PC-3 (cell line): Measurements from ENCODE around the gene CRADD.

Experiments used
- CTCF ChIP-seq: fragments of 300-600 bp; sonication (generic); conservative IDR thresholded peaks from 2 replicates; pipeline ENCODE4 v1.5.1; 2017; ENCODE audit warnings: antibody characterized with exemption, low read depth, mild to moderate bottlenecking, low read length
- EZH2 ChIP-seq: fragments of 300-600 bp; sonication (generic); IDR thresholded peaks from one replicate; pipeline ENCODE4 v1.6.1; 2017; ENCODE audit warnings: antibody characterized with exemption, mild to moderate bottlenecking, low read length; ENCODE audit not compliant: unreplicated experiment
- EZH2phosphoT487 ChIP-seq: fragments of 300-600 bp; sonication (generic); IDR thresholded peaks from 2 replicates; pipeline ENCODE4 v1.6.1; 2018; ENCODE audit warnings: mild to moderate bottlenecking, antibody characterized with exemption, low read length, borderline replicate concordance

- TF ChIP-seq EZH2 (no peak), CTCF (no peak), EZH2phosphoT487 (no peak)
Observed at GRCh38 chr12:93844164-93844784, 167.1 kb downstream of the CRADD start.
